HEK293 (cell line): ENCODE results near the gene DNASE1.

Source experiments
- GLI4 ChIP-seq: fragments of 450-650 bp; formaldehyde crosslinking; IDR thresholded peaks from 2 replicates; pipeline ENCODE4 v1.5.1; 2016; ENCODE audit warnings: missing biosample characterization, missing genetic modification characterization
- YY1 ChIP-seq: fragments of 450-650 bp; formaldehyde crosslinking; IDR thresholded peaks from 2 replicates; pipeline ENCODE4 v1.5.1; 2018; ENCODE audit warnings: missing biosample characterization, missing genetic modification characterization
- ZBTB21 ChIP-seq: fragments of 450-650 bp; formaldehyde crosslinking; IDR thresholded peaks from 2 replicates; pipeline ENCODE4 v1.5.1; 2017; ENCODE audit warnings: missing biosample characterization, missing genetic modification characterization
- ZNF501 ChIP-seq: fragments of 450-650 bp; formaldehyde crosslinking; IDR thresholded peaks from 2 replicates; pipeline ENCODE4 v1.5.1; 2016; ENCODE audit warnings: missing biosample characterization, missing genetic modification characterization
- ZNF530 ChIP-seq: fragments of 450-650 bp; formaldehyde crosslinking; IDR thresholded peaks from 2 replicates; pipeline ENCODE4 v1.5.1; 2016; ENCODE audit warnings: low read depth, missing biosample characterization, missing genetic modification characterization
- TF ChIP-seq, protein P1 (sequence below): fragments of 450-650 bp; formaldehyde crosslinking; IDR thresholded peaks from 2 replicates; pipeline ENCODE4 v1.5.1; 2016; ENCODE audit warnings: missing biosample characterization, missing genetic modification characterization
- TF ChIP-seq, protein P2 (sequence below): fragments of 450-650 bp; formaldehyde crosslinking; IDR thresholded peaks from 2 replicates; pipeline ENCODE4 v1.5.1; 2016; ENCODE audit warnings: missing biosample characterization, missing genetic modification characterization, low read depth

GRCh38 chr16:3607161-3607560, 47.3 kb upstream of the DNASE1 start:
- TF ChIP-seq ZNF501 (tag by site-specific recombination): no peak
- TF ChIP-seq, protein P1, sequence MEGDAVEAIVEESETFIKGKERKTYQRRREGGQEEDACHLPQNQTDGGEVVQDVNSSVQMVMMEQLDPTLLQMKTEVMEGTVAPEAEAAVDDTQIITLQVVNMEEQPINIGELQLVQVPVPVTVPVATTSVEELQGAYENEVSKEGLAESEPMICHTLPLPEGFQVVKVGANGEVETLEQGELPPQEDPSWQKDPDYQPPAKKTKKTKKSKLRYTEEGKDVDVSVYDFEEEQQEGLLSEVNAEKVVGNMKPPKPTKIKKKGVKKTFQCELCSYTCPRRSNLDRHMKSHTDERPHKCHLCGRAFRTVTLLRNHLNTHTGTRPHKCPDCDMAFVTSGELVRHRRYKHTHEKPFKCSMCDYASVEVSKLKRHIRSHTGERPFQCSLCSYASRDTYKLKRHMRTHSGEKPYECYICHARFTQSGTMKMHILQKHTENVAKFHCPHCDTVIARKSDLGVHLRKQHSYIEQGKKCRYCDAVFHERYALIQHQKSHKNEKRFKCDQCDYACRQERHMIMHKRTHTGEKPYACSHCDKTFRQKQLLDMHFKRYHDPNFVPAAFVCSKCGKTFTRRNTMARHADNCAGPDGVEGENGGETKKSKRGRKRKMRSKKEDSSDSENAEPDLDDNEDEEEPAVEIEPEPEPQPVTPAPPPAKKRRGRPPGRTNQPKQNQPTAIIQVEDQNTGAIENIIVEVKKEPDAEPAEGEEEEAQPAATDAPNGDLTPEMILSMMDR: no peak
- no peak for TF ChIP-seq ZNF530 (tag by site-specific recombination)
- TF ChIP-seq YY1: no peak
- no peak for TF ChIP-seq GLI4
- TF ChIP-seq, protein P2, sequence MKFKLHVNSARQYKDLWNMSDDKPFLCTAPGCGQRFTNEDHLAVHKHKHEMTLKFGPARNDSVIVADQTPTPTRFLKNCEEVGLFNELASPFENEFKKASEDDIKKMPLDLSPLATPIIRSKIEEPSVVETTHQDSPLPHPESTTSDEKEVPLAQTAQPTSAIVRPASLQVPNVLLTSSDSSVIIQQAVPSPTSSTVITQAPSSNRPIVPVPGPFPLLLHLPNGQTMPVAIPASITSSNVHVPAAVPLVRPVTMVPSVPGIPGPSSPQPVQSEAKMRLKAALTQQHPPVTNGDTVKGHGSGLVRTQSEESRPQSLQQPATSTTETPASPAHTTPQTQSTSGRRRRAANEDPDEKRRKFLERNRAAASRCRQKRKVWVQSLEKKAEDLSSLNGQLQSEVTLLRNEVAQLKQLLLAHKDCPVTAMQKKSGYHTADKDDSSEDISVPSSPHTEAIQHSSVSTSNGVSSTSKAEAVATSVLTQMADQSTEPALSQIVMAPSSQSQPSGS (tag by site-specific recombination): no peak
- TF ChIP-seq ZBTB21 (tag by site-specific recombination): no peak
